ENCODE data around the gene CBX6.

- TF ChIP-seq CTCF (IDR thresholded peaks at IDR 0.05; ENCODE audit: borderline replicate concordance, extremely low read depth, low read length, poor library complexity, severe bottlenecking) (peak; percentile 75), EZH2 (IDR thresholded peaks at IDR 0.05; ENCODE audit: borderline replicate concordance, low read depth, low read length, severe bottlenecking) (no peak)
These were observed 47.4 kb downstream of the CBX6 start for GRCh38 chr22:38824585-38824984.
